ENCODE measurements around the gene TMEM170A.
A peak's percentile ranks its signal among the peaks of the same experiment; 100 is the strongest.

The TMEM170A gene

DNA sequence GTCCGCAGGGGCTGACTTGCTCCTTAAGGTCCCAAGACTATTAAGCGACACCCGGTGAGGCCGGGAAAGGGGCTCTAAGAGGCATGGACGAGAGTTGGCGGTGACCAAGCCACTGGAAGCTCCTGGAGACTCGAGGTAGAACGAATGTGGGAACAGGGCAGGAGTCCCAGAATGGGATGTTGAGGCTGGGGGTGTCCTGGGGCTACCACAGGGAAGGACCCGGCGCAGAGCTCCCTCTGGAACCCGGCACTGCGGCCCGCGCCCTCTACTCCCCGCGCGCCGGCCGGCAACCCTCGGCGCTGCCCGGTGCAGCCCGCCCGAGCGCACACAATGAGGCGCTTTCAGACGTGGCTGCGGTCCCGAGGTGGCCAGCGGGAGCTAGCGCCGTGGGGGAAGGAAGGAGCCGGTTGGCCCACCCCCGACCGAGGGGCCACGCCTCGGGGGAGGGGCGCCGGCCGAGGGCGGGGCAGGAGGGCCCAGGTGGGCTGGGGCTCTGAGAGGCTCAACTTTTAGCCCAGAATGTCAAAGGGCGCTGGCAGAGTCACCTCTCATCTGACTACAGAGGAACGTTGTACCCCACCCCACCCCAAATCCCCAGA is 30.7 kb upstream of the TMEM170A start, which contains the start of gene CHST6:
Gene CHST6, minus strand, starts transcription at position 366 of the 599 bp plus-strand sequence. CDS start 15,613 bp downstream, outside the sequence.
- Histone ChIP-seq H3K27ac (ENCODE audit: low read depth in 2 of 2, low read length in 2 of 2) (no peak within 1 kb of the TSS), H3K4me3 (ENCODE audit: low read length in 2 of 2) (peak within 1 kb of the TSS; percentile 37 to 54), H3K9me3 (ENCODE audit: control insufficient read depth in 2 of 2, low read length in 2 of 2) (no peaks in the 10 kb centered on the region), H3K9ac (ENCODE audit: low read depth in 1 of 2, low read length in 2 of 2) (peak within 1 kb of the TSS; percentile 24 to 53), H3K4me1 (ENCODE audit: control insufficient read depth in 2 of 2, insufficient read depth in 2 of 2, low read length in 2 of 2) (peaks cover 0 to 4% of the 10 kb centered on the region in 2 donors), H3K27me3 (ENCODE audit: control insufficient read depth in 2 of 2, insufficient read depth in 2 of 2, low read length in 2 of 2) (peaks cover 5 to 8% of the 10 kb centered on the region in 2 donors), H3K36me3 (ENCODE audit: control insufficient read depth in 2 of 2, insufficient read depth in 2 of 2, low read length in 2 of 2) (no peaks in the 10 kb centered on the region)

DNA sequence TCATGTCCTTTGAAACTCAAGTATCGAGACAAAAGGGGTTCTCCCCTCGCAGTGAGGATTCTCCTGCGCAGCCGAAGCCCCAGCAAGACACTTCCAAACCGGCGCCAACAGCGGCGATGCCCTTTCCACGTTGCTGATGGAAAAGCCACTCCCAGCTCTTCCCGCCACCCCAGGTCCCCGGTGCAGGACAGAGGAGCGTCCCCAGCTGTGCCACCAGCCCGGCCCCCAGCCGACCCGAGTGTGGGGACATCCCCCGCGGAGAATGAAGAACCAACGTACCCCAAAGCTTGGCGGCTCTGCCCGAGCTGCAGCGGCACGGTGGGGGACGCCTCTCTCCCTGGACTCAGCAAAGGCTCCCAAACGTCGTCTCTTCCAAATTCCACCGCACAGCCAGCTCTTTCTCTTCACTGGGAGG is 30.2 kb upstream of the TMEM170A start:
- no peaks in the 10 kb centered on the region for H3K9me3 ChIP-seq (ENCODE audit: control insufficient read depth in 2 of 2, low read length in 2 of 2)
- peaks cover 5 to 8% of the 10 kb centered on the region in 2 donors for H3K27me3 ChIP-seq (ENCODE audit: control insufficient read depth in 2 of 2, insufficient read depth in 2 of 2, low read length in 2 of 2)
- no peak overlapping the region for H3K27ac ChIP-seq (ENCODE audit: low read depth in 2 of 2, low read length in 2 of 2)
- no peaks in the 10 kb centered on the region for H3K36me3 ChIP-seq (ENCODE audit: control insufficient read depth in 2 of 2, insufficient read depth in 2 of 2, low read length in 2 of 2)
- H3K4me1 ChIP-seq (ENCODE audit: control insufficient read depth in 2 of 2, insufficient read depth in 2 of 2, low read length in 2 of 2), result peaks cover 0 to 4% of the 10 kb centered on the region in 2 donors
- H3K4me3 ChIP-seq (ENCODE audit: low read length in 2 of 2), result peak overlapping the region; percentile 37 to 54
- peak overlapping the region; percentile 24 to 53 for H3K9ac ChIP-seq (ENCODE audit: low read depth in 1 of 2, low read length in 2 of 2)

DNA sequence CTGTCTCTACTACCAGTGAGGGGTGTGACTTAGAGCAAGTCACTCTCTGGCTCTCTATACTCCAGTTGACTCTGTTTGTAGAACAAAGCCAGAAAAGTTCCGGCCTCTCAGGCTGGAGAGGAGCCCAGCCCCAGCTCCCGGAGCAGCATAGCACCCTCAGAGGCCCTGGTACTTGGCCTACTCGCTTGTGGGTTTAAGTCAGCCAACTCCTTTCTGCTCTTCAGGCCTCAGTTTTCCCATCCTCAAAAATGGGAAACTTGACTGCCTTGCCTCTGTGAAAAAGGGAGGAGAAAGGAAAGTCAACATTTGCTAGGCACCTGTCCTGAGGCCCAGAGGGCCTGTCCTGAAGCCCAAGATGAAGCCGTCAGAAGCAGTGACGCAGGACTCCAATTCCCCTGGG is 29.7 kb upstream of the TMEM170A start:
- H3K4me3 ChIP-seq (ENCODE audit: low read length in 2 of 2), result no peak overlapping the region
- peaks cover 0 to 4% of the 10 kb centered on the region in 2 donors for H3K4me1 ChIP-seq (ENCODE audit: control insufficient read depth in 2 of 2, insufficient read depth in 2 of 2, low read length in 2 of 2)
- H3K27ac ChIP-seq (ENCODE audit: low read depth in 2 of 2, low read length in 2 of 2), result no peak overlapping the region
- no peak overlapping the region for H3K9ac ChIP-seq (ENCODE audit: low read depth in 1 of 2, low read length in 2 of 2)
- peaks cover 5 to 8% of the 10 kb centered on the region in 2 donors for H3K27me3 ChIP-seq (ENCODE audit: control insufficient read depth in 2 of 2, insufficient read depth in 2 of 2, low read length in 2 of 2)
- H3K9me3 ChIP-seq (ENCODE audit: control insufficient read depth in 2 of 2, low read length in 2 of 2), result no peaks in the 10 kb centered on the region
- no peaks in the 10 kb centered on the region for H3K36me3 ChIP-seq (ENCODE audit: control insufficient read depth in 2 of 2, insufficient read depth in 2 of 2, low read length in 2 of 2)

DNA sequence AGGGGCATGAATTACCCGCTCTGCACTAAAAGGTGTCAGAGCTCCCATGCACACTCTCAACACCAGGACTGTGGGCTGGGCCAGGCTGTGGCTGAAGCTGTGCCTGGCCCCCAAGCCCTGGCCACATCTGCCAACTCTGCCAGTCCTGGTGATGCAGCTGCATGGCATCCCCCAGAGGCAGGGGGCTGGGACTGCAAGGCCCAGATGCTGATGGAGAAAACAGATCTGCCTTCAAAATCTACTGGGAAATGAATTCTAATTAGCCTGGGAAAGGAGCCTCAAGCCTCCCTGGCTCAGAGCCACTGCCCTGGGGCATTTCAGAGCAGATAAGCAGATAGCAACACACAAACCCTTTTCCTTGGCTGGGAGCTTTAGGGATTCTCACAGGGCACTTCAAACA is 27.4 kb upstream of the TMEM170A start:
- Histone ChIP-seq H3K9me3 (ENCODE audit: control insufficient read depth in 2 of 2, low read length in 2 of 2) (no peaks in the 10 kb centered on the region), H3K4me1 (ENCODE audit: control insufficient read depth in 2 of 2, insufficient read depth in 2 of 2, low read length in 2 of 2) (peaks cover 4 to 11% of the 10 kb centered on the region in 2 donors), H3K36me3 (ENCODE audit: control insufficient read depth in 2 of 2, insufficient read depth in 2 of 2, low read length in 2 of 2) (no peaks in the 10 kb centered on the region), H3K27me3 (ENCODE audit: control insufficient read depth in 2 of 2, insufficient read depth in 2 of 2, low read length in 2 of 2) (peaks cover 5 to 8% of the 10 kb centered on the region in 2 donors), H3K27ac (ENCODE audit: low read depth in 2 of 2, low read length in 2 of 2) (no peak overlapping the region), H3K9ac (ENCODE audit: low read depth in 1 of 2, low read length in 2 of 2) (no peak overlapping the region), H3K4me3 (ENCODE audit: low read length in 2 of 2) (no peak overlapping the region)

DNA sequence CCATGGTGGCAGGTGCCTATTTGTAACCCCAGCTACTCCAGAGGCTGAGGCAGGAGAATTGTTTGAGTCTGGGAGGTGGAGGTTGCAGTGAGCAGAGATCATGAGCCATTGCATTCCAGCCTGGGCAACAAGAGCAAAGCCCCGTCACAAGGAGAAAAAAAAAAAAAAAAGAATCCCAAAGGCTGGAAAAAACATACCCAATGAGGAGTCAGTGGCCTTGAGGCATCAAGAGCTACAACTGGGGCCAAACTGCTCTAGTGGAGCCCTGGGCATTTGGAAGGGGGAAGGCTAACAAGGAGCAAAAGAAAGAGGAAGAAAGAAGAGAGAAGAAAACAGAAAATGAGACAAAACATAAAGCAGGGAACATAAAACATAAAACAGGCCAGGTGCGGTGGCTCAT is 23.8 kb upstream of the TMEM170A start:
- Histone ChIP-seq H3K4me3 (ENCODE audit: low read length in 2 of 2) (no peak overlapping the region), H3K4me1 (ENCODE audit: control insufficient read depth in 2 of 2, insufficient read depth in 2 of 2, low read length in 2 of 2) (peaks cover 11 to 18% of the 10 kb centered on the region in 2 donors), H3K27ac (ENCODE audit: low read depth in 2 of 2, low read length in 2 of 2) (no peak overlapping the region), H3K9me3 (ENCODE audit: control insufficient read depth in 2 of 2, low read length in 2 of 2) (no peaks in the 10 kb centered on the region), H3K36me3 (ENCODE audit: control insufficient read depth in 2 of 2, insufficient read depth in 2 of 2, low read length in 2 of 2) (no peaks in the 10 kb centered on the region), H3K9ac (ENCODE audit: low read depth in 1 of 2, low read length in 2 of 2) (no peak overlapping the region), H3K27me3 (ENCODE audit: control insufficient read depth in 2 of 2, insufficient read depth in 2 of 2, low read length in 2 of 2) (no peaks in the 10 kb centered on the region)

DNA sequence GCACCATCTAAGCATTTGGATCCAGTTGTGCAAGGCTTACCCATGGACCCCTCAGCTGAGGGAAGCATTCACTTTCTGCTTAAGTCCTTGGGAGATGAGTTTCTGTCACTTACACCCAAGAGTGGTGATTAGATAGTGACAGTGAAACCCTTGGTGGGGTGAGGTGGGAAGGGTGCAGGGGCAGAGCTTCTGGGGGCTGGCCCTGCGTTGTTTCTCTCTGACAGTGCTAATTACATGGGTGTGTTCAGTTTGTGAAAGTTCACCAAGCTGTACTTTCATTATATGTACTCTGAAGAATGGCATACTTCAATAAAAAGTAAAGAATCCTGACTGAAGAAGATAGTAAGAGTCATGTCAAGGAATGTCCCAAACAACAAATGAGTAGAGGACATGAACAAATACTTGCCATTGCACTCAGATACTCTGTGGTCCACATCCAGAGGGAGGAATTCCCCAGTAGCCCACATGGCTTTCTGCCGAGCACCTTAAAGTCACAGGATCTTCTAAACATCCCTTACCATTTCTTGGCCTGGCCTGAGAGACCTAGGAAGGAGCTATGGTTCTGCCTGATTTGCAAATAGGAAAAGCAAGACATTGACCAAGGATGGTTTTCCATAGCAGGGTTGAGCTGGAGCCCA is 22.3 kb upstream of the TMEM170A start:
- no peaks in the 10 kb centered on the region for H3K36me3 ChIP-seq (ENCODE audit: control insufficient read depth in 2 of 2, insufficient read depth in 2 of 2, low read length in 2 of 2)
- peaks cover 11 to 18% of the 10 kb centered on the region in 2 donors for H3K4me1 ChIP-seq (ENCODE audit: control insufficient read depth in 2 of 2, insufficient read depth in 2 of 2, low read length in 2 of 2)
- H3K27me3 ChIP-seq (ENCODE audit: control insufficient read depth in 2 of 2, insufficient read depth in 2 of 2, low read length in 2 of 2), result no peaks in the 10 kb centered on the region
- no peaks in the 10 kb centered on the region for H3K9me3 ChIP-seq (ENCODE audit: control insufficient read depth in 2 of 2, low read length in 2 of 2)
- H3K4me3 ChIP-seq (ENCODE audit: low read length in 2 of 2), result peak overlapping the region; percentile 8 to 56
- H3K9ac ChIP-seq (ENCODE audit: low read depth in 1 of 2, low read length in 2 of 2), result peak overlapping the region; percentile 18 to 42
- H3K27ac ChIP-seq (ENCODE audit: low read depth in 2 of 2, low read length in 2 of 2), result peak overlapping the region; percentile 80

DNA sequence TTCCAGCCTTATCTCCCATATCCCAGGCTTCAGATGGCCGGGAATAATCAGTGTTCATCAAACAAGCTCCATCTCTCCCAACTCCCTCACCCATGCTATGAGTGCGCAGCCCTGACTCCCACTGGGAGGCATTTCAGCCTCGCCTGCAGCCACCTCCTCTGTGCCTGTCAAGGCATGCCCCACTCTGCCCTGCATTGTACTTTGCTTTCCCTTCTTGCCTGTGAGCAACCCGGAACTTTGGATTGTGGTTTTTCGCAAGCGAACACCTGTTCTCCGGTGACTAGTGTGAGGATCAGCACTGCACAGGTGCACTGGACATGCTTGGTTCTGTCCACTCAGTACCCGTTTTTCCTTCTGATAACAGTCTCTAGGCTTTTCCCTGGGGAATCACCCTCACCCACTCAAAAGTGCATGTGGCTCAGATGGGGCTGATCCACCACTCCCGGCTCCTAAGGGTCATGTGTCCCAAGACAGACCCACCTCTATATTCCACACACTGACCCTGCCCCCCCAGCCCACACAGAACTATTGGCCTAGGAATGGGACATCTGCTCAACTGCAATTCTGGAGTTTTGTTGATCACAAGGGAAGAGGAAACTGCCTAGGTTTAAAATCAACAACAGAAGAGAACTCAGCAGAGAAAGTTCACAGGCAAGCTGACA is 21.7 kb upstream of the TMEM170A start:
- Histone ChIP-seq H3K36me3 (ENCODE audit: control insufficient read depth in 2 of 2, insufficient read depth in 2 of 2, low read length in 2 of 2) (no peaks in the 10 kb centered on the region), H3K27ac (ENCODE audit: low read depth in 2 of 2, low read length in 2 of 2) (peak overlapping the region; percentile 80), H3K27me3 (ENCODE audit: control insufficient read depth in 2 of 2, insufficient read depth in 2 of 2, low read length in 2 of 2) (no peaks in the 10 kb centered on the region), H3K4me1 (ENCODE audit: control insufficient read depth in 2 of 2, insufficient read depth in 2 of 2, low read length in 2 of 2) (peaks cover 11 to 18% of the 10 kb centered on the region in 2 donors), H3K9me3 (ENCODE audit: control insufficient read depth in 2 of 2, low read length in 2 of 2) (no peaks in the 10 kb centered on the region), H3K4me3 (ENCODE audit: low read length in 2 of 2) (peak overlapping the region; percentile 8 to 56), H3K9ac (ENCODE audit: low read depth in 1 of 2, low read length in 2 of 2) (peak overlapping the region in 1 of 2 donors; percentile 42)

DNA sequence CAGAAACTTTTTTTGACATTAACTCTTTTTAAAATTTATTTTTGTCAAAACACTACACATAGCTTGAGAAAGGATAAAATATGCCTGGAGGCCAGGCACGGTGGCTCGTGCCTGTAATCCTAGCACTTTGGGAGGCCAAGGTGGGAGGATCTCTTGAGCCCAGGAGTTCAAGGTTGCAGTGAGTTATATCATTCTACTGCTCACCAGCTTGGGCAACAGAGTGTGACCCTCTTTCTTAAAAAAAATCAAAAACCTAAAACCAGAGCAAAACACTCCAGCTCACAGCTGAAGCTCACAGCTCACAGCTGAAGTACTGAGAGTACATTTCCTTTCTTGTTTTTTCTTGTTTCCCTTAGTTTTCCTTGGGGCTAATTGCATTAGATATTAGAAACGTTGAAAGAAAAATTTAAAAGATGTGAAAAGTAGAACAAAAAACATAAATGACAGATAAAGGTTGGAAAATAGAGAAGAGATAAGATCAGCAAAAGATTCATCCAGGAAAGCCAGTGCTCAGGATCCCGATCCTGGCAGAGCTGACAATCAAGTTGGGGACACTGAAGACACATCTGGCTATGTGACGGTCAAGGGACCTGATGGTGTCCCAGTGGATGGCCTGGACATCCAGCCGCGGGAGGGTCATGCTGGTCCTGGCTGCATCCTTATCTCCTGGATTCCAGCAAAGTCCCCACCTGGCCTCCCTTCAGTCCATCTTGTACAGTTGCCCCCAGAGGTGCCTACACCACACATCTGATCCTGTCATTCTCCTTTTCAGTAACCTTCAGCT is 20.9 kb upstream of the TMEM170A start:
- H3K9ac ChIP-seq (ENCODE audit: low read depth in 1 of 2, low read length in 2 of 2), result no peak overlapping the region
- no peaks in the 10 kb centered on the region for H3K27me3 ChIP-seq (ENCODE audit: control insufficient read depth in 2 of 2, insufficient read depth in 2 of 2, low read length in 2 of 2)
- H3K27ac ChIP-seq (ENCODE audit: low read depth in 2 of 2, low read length in 2 of 2), result peak overlapping the region; percentile 80

DNA sequence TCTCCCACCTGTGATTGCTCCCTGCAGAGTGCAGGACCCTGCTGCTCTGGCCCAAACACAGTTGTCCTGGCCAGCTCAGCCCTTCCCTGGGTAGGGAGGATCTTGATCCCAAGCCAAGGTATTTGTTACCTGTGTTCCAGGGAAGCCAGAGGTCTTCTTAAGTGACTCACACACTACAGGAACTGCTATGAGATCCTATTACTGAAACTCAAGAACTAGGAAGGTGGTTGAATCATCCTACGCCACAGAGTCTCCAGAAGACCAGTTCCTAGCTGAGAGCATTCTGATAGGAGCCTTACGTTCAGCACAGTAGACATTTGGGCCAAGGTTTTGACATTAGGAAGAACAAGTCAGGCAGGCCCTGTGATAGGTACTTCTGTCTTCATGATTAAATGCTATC is 18.7 kb upstream of the TMEM170A start:
- peaks cover 11 to 18% of the 10 kb centered on the region in 2 donors for H3K4me1 ChIP-seq (ENCODE audit: control insufficient read depth in 2 of 2, insufficient read depth in 2 of 2, low read length in 2 of 2)
- no peaks in the 10 kb centered on the region for H3K9me3 ChIP-seq (ENCODE audit: control insufficient read depth in 2 of 2, low read length in 2 of 2)
- no peaks in the 10 kb centered on the region for H3K27me3 ChIP-seq (ENCODE audit: control insufficient read depth in 2 of 2, insufficient read depth in 2 of 2, low read length in 2 of 2)
- H3K27ac ChIP-seq (ENCODE audit: low read depth in 2 of 2, low read length in 2 of 2), result no peak overlapping the region
- no peak overlapping the region for H3K9ac ChIP-seq (ENCODE audit: low read depth in 1 of 2, low read length in 2 of 2)
- H3K36me3 ChIP-seq (ENCODE audit: control insufficient read depth in 2 of 2, insufficient read depth in 2 of 2, low read length in 2 of 2), result no peaks in the 10 kb centered on the region
- H3K4me3 ChIP-seq (ENCODE audit: low read length in 2 of 2), result no peak overlapping the region

More for the DNA sequence above, 20.9 kb upstream of the TMEM170A start:
- H3K9me3 ChIP-seq (ENCODE audit: control insufficient read depth in 2 of 2, low read length in 2 of 2), result no peaks in the 10 kb centered on the region
- no peak overlapping the region for H3K4me3 ChIP-seq (ENCODE audit: low read length in 2 of 2)
- H3K36me3 ChIP-seq (ENCODE audit: control insufficient read depth in 2 of 2, insufficient read depth in 2 of 2, low read length in 2 of 2), result no peaks in the 10 kb centered on the region
- H3K4me1 ChIP-seq (ENCODE audit: control insufficient read depth in 2 of 2, insufficient read depth in 2 of 2, low read length in 2 of 2), result peaks cover 11 to 18% of the 10 kb centered on the region in 2 donors

All from mucosa of rectum (tissue), 2 donors.